Measurements from ENCODE around the gene ZBED5.

Gene ZBED5

DNA sequence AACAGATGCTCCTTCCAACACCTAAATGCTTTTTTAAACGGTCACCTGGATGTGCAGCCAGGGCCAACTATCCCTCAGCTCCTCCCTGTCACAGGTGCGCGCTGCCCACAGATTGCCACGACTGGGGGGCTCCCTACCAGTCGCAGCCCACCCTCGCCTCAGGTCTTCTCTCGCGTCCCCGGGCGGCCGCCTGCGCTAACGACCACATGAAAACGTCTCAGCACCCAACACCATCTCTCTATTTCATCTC lies 469 bp downstream of the ZBED5 start:
- TF ChIP-seq FOXP2 (optimal IDR thresholded peaks at IDR 0.05; ENCODE audit: control extremely low read depth, extremely low read length, insufficient read depth) (no peak), EZH2 (IDR thresholded peaks at IDR 0.05) (no peak), POLR2AphosphoS5 (IDR thresholded peaks at IDR 0.05; ENCODE audit: borderline replicate concordance, low read depth, low read length) (no peak)
- H3K36me3 ChIP-seq (ENCODE audit: insufficient read depth, low read length), result peaks cover 39% of the 10 kb centered on the region
- H3K4me3 ChIP-seq, result peak overlapping the region; percentile 100
- peak overlapping the region; percentile 79 for H3K27ac ChIP-seq
- H3K9ac ChIP-seq (ENCODE audit: insufficient read length), result peak overlapping the region; percentile 91
- H3K9me3 ChIP-seq (ENCODE audit: low read depth, low read length), result no peaks in the 10 kb centered on the region
- DNase-seq (ENCODE audit: low read depth, low spot score), result no peak

GRCh38 chr11:10856689-10857458 lies 979 bp downstream of the ZBED5 start:
- no peak for DNase-seq (ENCODE audit: low read depth, low spot score)
- Histone ChIP-seq H3K36me3 (ENCODE audit: insufficient read depth, low read length) (peaks cover 44% of the 10 kb centered on the region), H3K9me3 (ENCODE audit: low read depth, low read length) (no peaks in the 10 kb centered on the region), H3K9ac (ENCODE audit: insufficient read length) (peak overlapping the region; percentile 91), H3K27ac (peak overlapping the region; percentile 79), H3K4me3 (peak overlapping the region; percentile 100)
- TF ChIP-seq POLR2AphosphoS5 (IDR thresholded peaks at IDR 0.05; ENCODE audit: borderline replicate concordance, low read depth, low read length) (no peak; the same call in 1 of the 2 replicates), FOXP2 (optimal IDR thresholded peaks at IDR 0.05; ENCODE audit: control extremely low read depth, extremely low read length, insufficient read depth) (no peak), EZH2 (IDR thresholded peaks at IDR 0.05) (no peak)

DNA sequence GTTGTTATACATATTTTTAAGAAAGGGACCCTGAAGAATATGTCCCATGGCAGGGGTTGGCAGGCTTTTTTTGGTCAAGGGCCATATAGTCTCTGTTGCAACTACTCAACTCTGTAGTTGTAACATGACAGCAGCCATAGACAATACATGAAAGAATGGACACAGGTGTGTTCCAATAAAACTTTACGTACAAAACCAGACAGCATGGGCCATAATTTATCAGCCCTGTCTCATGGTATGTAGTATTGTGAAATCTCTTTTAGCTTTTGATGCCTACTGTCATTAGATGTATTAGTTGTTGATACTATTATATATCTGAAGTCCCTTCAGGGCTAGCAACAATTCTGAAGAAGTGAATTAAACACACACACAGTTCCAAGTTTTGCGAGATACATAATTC lies 2.6 kb downstream of the ZBED5 start:
- no peak for DNase-seq (ENCODE audit: low read depth, low spot score)
- Histone ChIP-seq H3K36me3 (ENCODE audit: insufficient read depth, low read length) (peaks cover 49% of the 10 kb centered on the region), H3K4me3 (no peak overlapping the region), H3K9me3 (ENCODE audit: low read depth, low read length) (no peaks in the 10 kb centered on the region), H3K27ac (no peak overlapping the region), H3K9ac (ENCODE audit: insufficient read length) (no peak overlapping the region)
- no peak for TF ChIP-seq EZH2 (IDR thresholded peaks at IDR 0.05)
- TF ChIP-seq FOXP2 (optimal IDR thresholded peaks at IDR 0.05; ENCODE audit: control extremely low read depth, extremely low read length, insufficient read depth), result no peak
- TF ChIP-seq POLR2AphosphoS5 (IDR thresholded peaks at IDR 0.05; ENCODE audit: borderline replicate concordance, low read depth, low read length), result no peak

DNA sequence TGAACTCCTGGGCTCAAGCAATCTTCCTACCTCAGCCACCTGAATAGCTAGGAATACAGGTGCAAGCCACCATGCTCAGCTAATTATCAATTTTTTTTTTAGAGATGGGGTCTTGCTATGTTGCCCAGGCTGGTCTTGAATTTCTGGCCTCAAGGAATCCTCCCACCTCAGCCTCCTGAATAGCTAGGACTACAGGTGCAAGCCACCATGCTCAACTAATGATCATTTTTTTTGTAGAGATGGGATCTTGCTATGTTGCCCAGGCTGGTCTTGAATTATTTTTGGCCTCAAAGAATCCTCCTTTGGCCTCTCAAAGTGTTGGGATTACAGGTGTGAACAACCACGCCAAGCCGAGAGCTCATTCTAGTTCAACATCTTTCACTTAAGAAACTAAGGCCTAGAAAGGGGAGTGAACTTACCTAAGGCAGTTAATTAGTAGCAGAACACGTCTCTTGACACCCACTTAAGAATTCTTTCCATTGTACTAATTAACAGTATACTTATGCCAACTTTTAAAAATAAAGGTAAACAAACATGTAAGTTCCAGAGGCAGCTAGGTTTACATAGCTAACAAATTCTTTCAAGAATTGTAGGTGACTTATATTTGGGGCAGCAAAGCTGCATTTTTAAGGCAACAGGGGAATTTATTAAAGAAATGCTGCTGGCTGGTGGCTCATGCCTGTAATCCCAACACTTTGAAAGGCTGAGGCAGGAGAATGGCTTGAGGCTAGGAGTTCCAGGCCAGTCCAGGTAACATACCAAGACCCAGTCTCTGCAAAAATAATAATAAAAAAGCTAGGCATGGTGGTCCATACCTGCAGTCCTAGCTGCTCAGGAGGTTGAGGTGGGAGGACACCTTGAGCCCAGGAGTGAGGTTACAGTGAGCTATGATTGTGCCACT lies 9.6 kb downstream of the ZBED5 start:
- peaks cover 18% of the 10 kb centered on the region for H3K36me3 ChIP-seq (ENCODE audit: insufficient read depth, low read length)
- no peaks in the 10 kb centered on the region for H3K9me3 ChIP-seq (ENCODE audit: low read depth, low read length)
- DNase-seq (ENCODE audit: low read depth, low spot score), result no peak
- no peak overlapping the region for H3K4me3 ChIP-seq
- no peak overlapping the region for H3K9ac ChIP-seq (ENCODE audit: insufficient read length)
- H3K27ac ChIP-seq, result no peak overlapping the region
- TF ChIP-seq FOXP2 (optimal IDR thresholded peaks at IDR 0.05; ENCODE audit: control extremely low read depth, extremely low read length, insufficient read depth), result no peak
- no peak for TF ChIP-seq EZH2 (IDR thresholded peaks at IDR 0.05)
- no peak; the same call in 1 of the 2 replicates for TF ChIP-seq POLR2AphosphoS5 (IDR thresholded peaks at IDR 0.05; ENCODE audit: borderline replicate concordance, low read depth, low read length)

DNA sequence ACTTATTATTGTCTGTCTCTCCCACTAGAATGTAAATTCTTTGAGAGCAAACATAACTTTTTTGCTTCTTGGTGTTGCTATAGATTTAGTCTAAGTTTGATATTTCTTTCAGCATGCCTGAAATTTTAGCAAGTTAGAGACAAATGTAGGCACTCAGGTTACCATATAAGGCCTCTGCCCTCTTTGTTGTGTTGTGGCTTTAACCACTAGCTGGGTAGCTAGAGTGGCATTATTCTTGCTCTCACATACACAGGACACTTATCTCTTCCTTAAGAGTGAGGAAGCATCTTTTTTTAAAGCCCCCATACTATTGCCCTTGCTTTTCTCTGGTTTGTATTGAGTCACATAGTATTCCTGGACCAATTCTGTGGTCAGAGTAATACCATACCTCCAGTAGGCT lies 11.2 kb downstream of the ZBED5 start:
- Histone ChIP-seq H3K9me3 (ENCODE audit: low read depth, low read length) (no peaks in the 10 kb centered on the region), H3K36me3 (ENCODE audit: insufficient read depth, low read length) (peaks cover 3% of the 10 kb centered on the region), H3K9ac (ENCODE audit: insufficient read length) (no peak overlapping the region), H3K27ac (no peak overlapping the region), H3K4me3 (no peak overlapping the region)
- TF ChIP-seq EZH2 (IDR thresholded peaks at IDR 0.05) (no peak), POLR2AphosphoS5 (IDR thresholded peaks at IDR 0.05; ENCODE audit: borderline replicate concordance, low read depth, low read length) (no peak), FOXP2 (optimal IDR thresholded peaks at IDR 0.05; ENCODE audit: control extremely low read depth, extremely low read length, insufficient read depth) (no peak)
- no peak for DNase-seq (ENCODE audit: low read depth, low spot score)

DNA sequence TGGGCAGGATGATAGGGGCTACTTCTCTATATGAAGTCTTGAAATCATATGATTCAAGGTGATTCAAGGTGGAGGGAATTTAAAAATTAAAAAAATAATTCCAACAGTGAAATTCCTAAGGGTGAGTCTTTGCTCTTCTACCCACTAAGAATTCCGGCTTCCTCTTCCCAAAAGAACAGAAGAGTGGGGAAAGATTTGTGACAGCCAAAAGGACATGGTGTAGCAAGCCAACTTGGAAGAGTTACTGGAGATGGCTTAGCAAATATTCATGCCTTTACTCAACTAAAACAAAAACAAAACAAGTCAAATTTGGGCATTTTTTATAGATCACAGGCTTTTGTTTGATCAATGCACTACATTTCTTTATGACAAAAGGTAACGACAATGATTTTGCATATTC lies 12.3 kb downstream of the ZBED5 start:
- H3K9me3 ChIP-seq (ENCODE audit: low read depth, low read length), result no peaks in the 10 kb centered on the region
- H3K9ac ChIP-seq (ENCODE audit: insufficient read length), result no peak overlapping the region
- no peak for TF ChIP-seq POLR2AphosphoS5 (IDR thresholded peaks at IDR 0.05; ENCODE audit: borderline replicate concordance, low read depth, low read length)
- TF ChIP-seq FOXP2 (optimal IDR thresholded peaks at IDR 0.05; ENCODE audit: control extremely low read depth, extremely low read length, insufficient read depth), result no peak
- no peak for TF ChIP-seq EZH2 (IDR thresholded peaks at IDR 0.05)

DNA sequence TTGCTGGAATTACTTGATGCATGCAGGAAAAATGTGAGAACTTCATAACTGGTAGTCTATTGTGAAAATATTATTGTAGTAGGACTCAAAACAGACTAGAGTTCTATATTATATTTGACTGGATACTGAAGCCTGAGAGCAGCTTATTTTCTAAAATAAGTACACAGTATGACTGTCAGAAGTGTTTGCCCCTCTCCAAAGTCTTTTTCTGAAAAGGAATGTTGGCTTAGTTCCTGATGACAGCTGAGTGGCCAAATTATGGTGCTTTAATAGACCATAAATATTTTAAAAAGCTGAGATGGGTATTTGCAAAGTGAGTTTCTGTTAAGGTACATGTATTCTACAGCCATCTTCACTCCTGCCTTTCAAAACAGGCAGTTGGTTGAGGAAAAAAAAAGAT lies 13.1 kb downstream of the ZBED5 start:
- Histone ChIP-seq H3K9me3 (ENCODE audit: low read depth, low read length) (no peaks in the 10 kb centered on the region), H3K4me3 (no peak overlapping the region), H3K27ac (no peak overlapping the region), H3K9ac (ENCODE audit: insufficient read length) (no peak overlapping the region), H3K36me3 (ENCODE audit: insufficient read depth, low read length) (no peaks in the 10 kb centered on the region)
- no peak for TF ChIP-seq FOXP2 (optimal IDR thresholded peaks at IDR 0.05; ENCODE audit: control extremely low read depth, extremely low read length, insufficient read depth)
- TF ChIP-seq EZH2 (IDR thresholded peaks at IDR 0.05), result no peak
- TF ChIP-seq POLR2AphosphoS5 (IDR thresholded peaks at IDR 0.05; ENCODE audit: borderline replicate concordance, low read depth, low read length), result no peak
- DNase-seq (ENCODE audit: low read depth, low spot score), result no peak

More for the DNA sequence above, 12.3 kb downstream of the ZBED5 start:
- DNase-seq (ENCODE audit: low read depth, low spot score), result no peak
- H3K27ac ChIP-seq, result no peak overlapping the region
- H3K36me3 ChIP-seq (ENCODE audit: insufficient read depth, low read length), result no peaks in the 10 kb centered on the region
- no peak overlapping the region for H3K4me3 ChIP-seq

DNA sequence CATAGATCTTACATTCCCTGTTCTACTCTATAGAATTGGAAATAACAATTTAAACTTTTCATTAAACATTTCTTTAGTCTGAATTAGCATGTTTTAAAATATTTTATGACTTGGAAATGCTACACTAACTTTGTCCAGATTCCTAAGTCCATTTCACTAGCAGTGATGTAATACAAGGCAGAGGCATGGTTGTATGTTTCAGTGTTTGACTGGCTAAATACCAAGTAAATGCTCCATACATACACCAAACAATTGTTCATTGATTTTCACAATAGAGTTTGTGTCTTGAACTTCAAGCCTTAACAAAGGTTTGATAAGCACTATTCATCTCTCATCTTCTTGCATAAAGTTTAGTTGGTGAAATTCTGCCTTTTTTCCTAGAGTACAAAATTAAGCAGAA lies 13.5 kb downstream of the ZBED5 start:
- no peak overlapping the region for H3K9ac ChIP-seq (ENCODE audit: insufficient read length)
- no peak overlapping the region for H3K27ac ChIP-seq
- H3K36me3 ChIP-seq (ENCODE audit: insufficient read depth, low read length), result no peaks in the 10 kb centered on the region
- DNase-seq (ENCODE audit: low read depth, low spot score), result no peak
- H3K4me3 ChIP-seq, result no peak overlapping the region
- no peak for TF ChIP-seq FOXP2 (optimal IDR thresholded peaks at IDR 0.05; ENCODE audit: control extremely low read depth, extremely low read length, insufficient read depth)
- no peak for TF ChIP-seq POLR2AphosphoS5 (IDR thresholded peaks at IDR 0.05; ENCODE audit: borderline replicate concordance, low read depth, low read length)
- TF ChIP-seq EZH2 (IDR thresholded peaks at IDR 0.05), result no peak
- H3K9me3 ChIP-seq (ENCODE audit: low read depth, low read length), result no peaks in the 10 kb centered on the region

Measured in SK-N-MC (cell line).